HCT116 (cell line): ENCODE measurements around the gene FAR2. TPM values are rescaled to one million over a fixed set of nuclear protein-coding genes. Genes with fewer than 3 reads are reported as not detected.

ENCODE experiments used
- ATAC-seq: fragments of 200-7000 bp; cut with Tn5 transposase; 2 replicates; pipeline ENCODE4 v1.9.1; 2020; ENCODE audit warnings: mild to moderate bottlenecking, moderate library complexity
- BruUV-seq: library from RNA; stranded (reverse); fragments of 400-500 nt; replicated peaks from 2 replicates; lab custom pipeline; 2021; lab: Mats Ljungman, UMichigan
- CTCF ChIA-PET: fragments of 300-600 bp; sonication (Branson Sonifier 250); formaldehyde crosslinking; loops from one replicate; lab custom pipeline; 2021; ENCODE audit warnings: antibody characterized with exemption; lab: Charles Lee
- POLR2A ChIA-PET: fragments of 300-600, 350-600 bp; sonication (Branson Sonifier 250); formaldehyde crosslinking; loops from one replicate; lab custom pipeline; 2021; ENCODE audit warnings: antibody characterized with exemption; lab: Charles Lee
- RAD21 ChIA-PET, 2 experiments: fragments of 300-600 bp; sonication (Branson Sonifier 250); formaldehyde crosslinking; loops; one replicate each; lab custom pipeline; 2023; ENCODE audit warnings: low total read pairs in 2 of 2; ENCODE audit not compliant: uncharacterized antibody in 2 of 2, unreplicated experiment in 2 of 2, low non-redundant PET in 1 of 2; lab: Charles Lee
- DNase-seq: peaks from one replicate; pipeline ENCODE4 v3.0.0-alpha.2; 2010; ENCODE audit warnings: low read depth, low spot score
- H2AFZ ChIP-seq: fragments of 200-600 bp; shearing (Covaris generic), sonication (generic); 2 replicates; pipeline ENCODE4 v1.6.1; 2017; ENCODE audit warnings: low read depth, mixed run types, mixed read lengths, antibody characterized with exemption, low read length; ENCODE audit not compliant: poor library complexity, severe bottlenecking
- H3K27ac ChIP-seq: 2 replicates; pipeline ENCODE4 v1.5.1; 2012; ENCODE audit warnings: low read depth, low read length
- H3K27me3 ChIP-seq: fragments of 200-600 bp; sonication (generic); 2 replicates; pipeline ENCODE4 v1.6.1; 2016; ENCODE audit warnings: mixed run types, low read length, mixed read lengths; ENCODE audit not compliant: insufficient read depth
- H3K36me3 ChIP-seq, 2 experiments: fragments of 200-500 bp in 1 of 2; fragments of 200-600 bp in 1 of 2; sonication (Bioruptor generic) in 1 of 2; sonication (generic) in 1 of 2; 2 replicates each; pipeline versions ENCODE4 v1.5.1 to v1.6.1; 2014 to 2016; ENCODE audit warnings: low read length in 2 of 2, inconsistent platforms in 1 of 2, mixed read lengths in 1 of 2, mixed run types in 1 of 2; ENCODE audit not compliant: insufficient read depth in 2 of 2, control insufficient read depth in 1 of 2
- H3K4me1 ChIP-seq, 2 experiments: fragments of 200-600 bp in 1 of 2; sonication (generic) in 1 of 2; 2 replicates each; pipeline versions ENCODE4 v1.5.1 to v1.6.1; 2012 to 2017; ENCODE audit warnings: low read length in 2 of 2, inconsistent platforms in 1 of 2, mild to moderate bottlenecking in 1 of 2, mixed read lengths in 1 of 2, mixed run types in 1 of 2, moderate library complexity in 1 of 2; ENCODE audit not compliant: insufficient read depth in 2 of 2, control insufficient read depth in 1 of 2
- H3K4me2 ChIP-seq: fragments of 200-600 bp; sonication (generic); 2 replicates; pipeline ENCODE4 v1.6.1; 2017; ENCODE audit warnings: mixed run types, low read length, mixed read lengths
- H3K4me3 ChIP-seq, 2 experiments: fragments of 200-600 bp in 1 of 2; sonication (generic) in 1 of 2; replicated peaks in 1 of 2; 2 replicates each; pipeline ENCODE4 v1.5.1; 2011 to 2016; ENCODE audit warnings: low read length in 2 of 2, control low read depth in 1 of 2, low read depth in 1 of 2, mild to moderate bottlenecking in 1 of 2, mixed read lengths in 1 of 2, mixed run types in 1 of 2
- H3K79me2 ChIP-seq: fragments of 200-600 bp; sonication (generic); 2 replicates; pipeline ENCODE4 v1.6.1; 2017; ENCODE audit warnings: mild to moderate bottlenecking, mixed run types, low read length, moderate library complexity, mixed read lengths; ENCODE audit not compliant: insufficient read depth
- H3K9ac ChIP-seq: fragments of 200-600 bp; sonication (generic); 2 replicates; pipeline ENCODE4 v1.6.1; 2016; ENCODE audit warnings: low read length, mixed read lengths
- H3K9me2 ChIP-seq: fragments of 200-600 bp; sonication (generic), shearing (Covaris generic); 2 replicates; pipeline ENCODE4 v1.6.1; 2017; ENCODE audit warnings: mixed run types, mild to moderate bottlenecking, moderate library complexity; ENCODE audit not compliant: insufficient read depth
- H3K9me3 ChIP-seq, 2 experiments: fragments of 200-500 bp in 1 of 2; fragments of 200-600 bp in 1 of 2; sonication (Bioruptor generic) in 1 of 2; sonication (generic) in 1 of 2; 2 replicates each; pipeline ENCODE4 v1.6.1; 2014 to 2017; ENCODE audit warnings: low read length in 2 of 2, mixed read lengths in 2 of 2, inconsistent platforms in 1 of 2, low read depth in 1 of 2, mild to moderate bottlenecking in 1 of 2, mixed run types in 1 of 2, moderate library complexity in 1 of 2; ENCODE audit not compliant: control insufficient read depth in 1 of 2, insufficient read depth in 1 of 2
- H4K20me1 ChIP-seq: fragments of 200-600 bp; sonication (generic), shearing (Covaris generic); 2 replicates; pipeline ENCODE4 v1.6.1; 2017; ENCODE audit warnings: mixed run types, mild to moderate bottlenecking, moderate library complexity; ENCODE audit not compliant: insufficient read depth
- ATF3 ChIP-seq: IDR thresholded peaks from 2 replicates; pipeline ENCODE4 v1.6.1; 2012
- CEBPB ChIP-seq: IDR thresholded peaks from 2 replicates; pipeline ENCODE4 v1.6.1; 2012; ENCODE audit warnings: low read depth
- EZH2 ChIP-seq: fragments of 200-600 bp; sonication (generic); IDR thresholded peaks from 2 replicates; pipeline ENCODE4 v1.6.1; 2017; ENCODE audit warnings: antibody characterized with exemption, mixed run types
- FOSL1 ChIP-seq: IDR thresholded peaks from 2 replicates; pipeline ENCODE4 v1.6.1; 2012; ENCODE audit warnings: low read depth
- JUND ChIP-seq: IDR thresholded peaks from 2 replicates; pipeline ENCODE4 v1.6.1; 2012
- MAX ChIP-seq: IDR thresholded peaks from 2 replicates; pipeline ENCODE4 v1.6.1; 2012
- POLR2A ChIP-seq: IDR thresholded peaks from 2 replicates; pipeline ENCODE4 v1.7.0; 2011; ENCODE audit warnings: borderline replicate concordance; ENCODE audit not compliant: insufficient read depth, insufficient read length; ENCODE audit errors: extremely low read depth
- POLR2AphosphoS5 ChIP-seq: IDR thresholded peaks from 2 replicates; pipeline ENCODE4 v1.6.1; 2011; ENCODE audit warnings: mild to moderate bottlenecking, low read depth, low read length, moderate library complexity
- RAD21 ChIP-seq: IDR thresholded peaks from 2 replicates; pipeline ENCODE4 v1.6.1; 2012; ENCODE audit warnings: low read depth, mild to moderate bottlenecking
- REST ChIP-seq: IDR thresholded peaks from 2 replicates; pipeline ENCODE4 v1.6.1; 2012; ENCODE audit warnings: low read depth
- SIN3A ChIP-seq: IDR thresholded peaks from 2 replicates; pipeline ENCODE4 v1.6.1; 2012; ENCODE audit warnings: low read depth
- YY1 ChIP-seq: IDR thresholded peaks from 2 replicates; pipeline ENCODE4 v1.6.1; 2011; ENCODE audit warnings: low read length, low read depth, moderate library complexity, mild to moderate bottlenecking; ENCODE audit not compliant: insufficient replicate concordance; ENCODE audit errors: extremely low read depth
- ZBTB33 ChIP-seq: IDR thresholded peaks from 2 replicates; pipeline ENCODE4 v1.6.1; 2011; ENCODE audit warnings: mild to moderate bottlenecking, low read length, moderate library complexity; ENCODE audit not compliant: insufficient replicate concordance; ENCODE audit errors: extremely low read depth
- ZFX ChIP-seq: fragments of 450-650 bp; IDR thresholded peaks from 2 replicates; pipeline ENCODE4 v1.6.1; 2017
- intact Hi-C: fragments of 100-400 bp; cut with micrococcal nuclease; formaldehyde crosslinking; loops from 2 replicates; pipeline ENCODE4 v1.10.0; 2022
- total RNA-seq: library from RNA; stranded (reverse); gene quantifications from one replicate; pipeline ENCODE4 v1.2.1, GENCODE V29; 2021; ENCODE audit not compliant: unreplicated experiment

The FAR2 gene
- total RNA-seq, 1 experiment from 2014 or later, result 9.7 TPM

- Histone ChIP-seq H3K79me2 (no peaks in the 10 kb centered on the region), H3K9me3 (no peaks in the 10 kb centered on the region), H3K27ac (no peak overlapping the region), H4K20me1 (no peaks in the 10 kb centered on the region), H3K36me3 (peaks cover 0 to 7% of the 10 kb centered on the region in 2 experiments; a peak in 2 of 4 replicates), H3K4me3 (no peak overlapping the region), H3K27me3 (no peaks in the 10 kb centered on the region), H2AFZ (no peak overlapping the region), H3K9me2 (no peaks in the 10 kb centered on the region), H3K4me2 (no peak overlapping the region), H3K4me1 (no peaks in the 10 kb centered on the region), H3K9ac (no peak overlapping the region)
- RAD21 ChIA-PET, result no interaction called here
- intact Hi-C loops, result no loop called here
- no peak for DNase-seq
- no peak for ATAC-seq
- POLR2A ChIA-PET, result no interaction called here
- TF ChIP-seq YY1 (no peak), ZBTB33 (no peak), ZFX (no peak), SIN3A (no peak), POLR2AphosphoS5 (no peak), RAD21 (no peak), EZH2 (no peak), JUND (no peak), MAX (no peak), REST (no peak), POLR2A (no peak), FOSL1 (no peak), ATF3 (no peak), CEBPB (no peak)
- CTCF ChIA-PET, result interaction anchor here (0.7 kb wide), 1 partner anchor 319 kb away, joined by 3 read pairs; no protein-coding TSS in a partner anchor
- BruUV-seq, result no TSS peak
Measured at GRCh38 chr12:29337325-29337724, 188.2 kb downstream of the FAR2 start.
